PC-9 (cell line): ENCODE measurements around the gene TTF2.

Source experiments
- EZH2 ChIP-seq: fragments of 200-600 bp; sonication (generic); IDR thresholded peaks from 2 replicates; pipeline ENCODE4 v1.8.0; 2017; ENCODE audit warnings: antibody characterized with exemption, low read depth
- TF ChIP-seq, protein P1 (sequence below): fragments of 200-600 bp; sonication (generic); conservative IDR thresholded peaks from 2 replicates; pipeline ENCODE4 v1.6.1; 2017; ENCODE audit warnings: mixed run types, antibody characterized with exemption, mild to moderate bottlenecking, moderate library complexity

- TF ChIP-seq EZH2, result no peak
- TF ChIP-seq, protein P1, sequence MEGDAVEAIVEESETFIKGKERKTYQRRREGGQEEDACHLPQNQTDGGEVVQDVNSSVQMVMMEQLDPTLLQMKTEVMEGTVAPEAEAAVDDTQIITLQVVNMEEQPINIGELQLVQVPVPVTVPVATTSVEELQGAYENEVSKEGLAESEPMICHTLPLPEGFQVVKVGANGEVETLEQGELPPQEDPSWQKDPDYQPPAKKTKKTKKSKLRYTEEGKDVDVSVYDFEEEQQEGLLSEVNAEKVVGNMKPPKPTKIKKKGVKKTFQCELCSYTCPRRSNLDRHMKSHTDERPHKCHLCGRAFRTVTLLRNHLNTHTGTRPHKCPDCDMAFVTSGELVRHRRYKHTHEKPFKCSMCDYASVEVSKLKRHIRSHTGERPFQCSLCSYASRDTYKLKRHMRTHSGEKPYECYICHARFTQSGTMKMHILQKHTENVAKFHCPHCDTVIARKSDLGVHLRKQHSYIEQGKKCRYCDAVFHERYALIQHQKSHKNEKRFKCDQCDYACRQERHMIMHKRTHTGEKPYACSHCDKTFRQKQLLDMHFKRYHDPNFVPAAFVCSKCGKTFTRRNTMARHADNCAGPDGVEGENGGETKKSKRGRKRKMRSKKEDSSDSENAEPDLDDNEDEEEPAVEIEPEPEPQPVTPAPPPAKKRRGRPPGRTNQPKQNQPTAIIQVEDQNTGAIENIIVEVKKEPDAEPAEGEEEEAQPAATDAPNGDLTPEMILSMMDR, result no peak
Observed at GRCh38 chr1:117060441-117061317, 553 bp downstream of the TTF2 start.
